ENCODE data around the gene ANTXR1.

ANTXR1 gene

DNA sequence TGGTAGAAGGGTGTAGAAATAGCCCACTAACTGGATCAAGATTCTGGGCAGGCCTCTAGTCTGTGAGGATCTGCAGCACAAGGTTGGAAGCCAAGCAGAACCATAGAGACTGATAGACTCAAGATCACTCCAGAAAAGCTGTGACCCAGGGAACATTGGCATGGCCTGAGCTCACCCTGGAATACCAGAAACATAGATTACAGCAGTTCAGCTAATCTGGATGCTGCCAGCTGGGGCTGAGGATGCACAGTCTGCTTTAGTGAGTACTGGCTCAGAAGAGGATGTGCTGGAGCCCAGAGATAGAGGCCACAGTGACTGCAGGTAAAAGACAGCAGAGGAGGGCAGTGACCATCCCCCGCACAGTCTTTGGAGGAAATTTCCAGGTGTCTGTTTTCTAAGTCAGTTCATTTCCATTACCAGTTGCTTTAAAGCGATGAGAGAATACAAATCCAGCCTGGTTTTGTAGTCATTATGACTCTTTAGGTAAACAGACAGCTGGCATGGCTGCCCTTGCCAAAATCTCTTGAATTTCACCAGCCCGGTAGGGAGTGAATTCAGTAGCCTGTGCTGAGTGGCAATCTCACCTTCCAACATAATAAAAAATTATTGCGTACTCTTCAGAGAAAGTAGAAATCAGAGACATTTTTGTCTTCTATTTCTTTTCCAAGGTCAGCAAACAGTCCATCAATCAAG, 119.2 kb downstream of the ANTXR1 start:
- no peak for DNase-seq (ENCODE audit: low read depth in 1 of 2, low spot score in 1 of 2)

DNA sequence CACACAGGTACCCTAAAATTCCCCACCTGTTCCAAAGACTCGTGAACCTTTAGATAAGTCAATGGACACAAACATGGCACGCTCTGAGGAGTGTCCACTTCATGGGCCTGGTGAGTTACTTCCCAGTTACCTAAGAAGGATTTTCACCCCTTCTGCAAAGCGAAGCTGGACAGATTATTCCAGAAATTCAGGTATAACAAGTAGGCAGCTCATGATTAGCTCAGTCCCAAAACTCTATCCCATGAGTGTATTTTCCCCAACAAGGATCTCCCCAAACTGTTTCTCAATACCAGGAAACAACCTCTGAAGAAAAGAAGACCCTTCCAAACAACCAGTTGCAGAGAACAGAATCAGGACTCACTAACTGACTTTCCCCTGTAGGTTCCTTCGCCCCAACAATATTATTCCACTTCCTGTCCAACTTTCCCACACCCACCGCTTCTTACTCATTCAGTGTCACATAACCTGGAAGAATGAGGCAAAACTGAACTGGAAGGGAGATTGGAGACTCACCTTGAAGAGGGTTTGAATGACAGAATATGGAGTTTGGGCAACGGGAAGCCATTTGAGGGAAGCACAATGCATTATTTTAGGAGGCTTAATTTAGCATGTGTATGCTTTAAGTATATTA, 120.1 kb downstream of the ANTXR1 start:
- no peak for DNase-seq (ENCODE audit: low read depth in 1 of 2, low spot score in 1 of 2)

DNA sequence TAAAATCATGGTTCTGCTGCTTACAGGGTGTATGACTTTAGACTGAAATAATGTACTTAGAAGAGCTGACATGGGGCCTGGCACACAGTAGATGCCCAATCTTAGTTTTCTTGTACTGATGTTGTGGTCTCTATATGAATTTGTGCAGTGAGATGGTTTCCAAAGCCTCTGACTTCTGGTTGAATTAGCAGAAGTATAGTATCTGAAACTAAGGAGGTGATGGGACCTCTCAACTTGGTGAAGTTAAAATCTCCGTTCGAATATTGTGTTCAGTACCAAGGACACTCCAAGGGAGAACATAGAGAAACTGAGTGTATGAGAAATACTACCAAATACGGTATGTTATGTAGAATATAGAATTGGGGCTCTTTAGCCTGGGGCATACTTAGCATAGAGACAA, 120.9 kb downstream of the ANTXR1 start:
- no peak for DNase-seq (ENCODE audit: low read depth in 1 of 2, low spot score in 1 of 2)

DNA sequence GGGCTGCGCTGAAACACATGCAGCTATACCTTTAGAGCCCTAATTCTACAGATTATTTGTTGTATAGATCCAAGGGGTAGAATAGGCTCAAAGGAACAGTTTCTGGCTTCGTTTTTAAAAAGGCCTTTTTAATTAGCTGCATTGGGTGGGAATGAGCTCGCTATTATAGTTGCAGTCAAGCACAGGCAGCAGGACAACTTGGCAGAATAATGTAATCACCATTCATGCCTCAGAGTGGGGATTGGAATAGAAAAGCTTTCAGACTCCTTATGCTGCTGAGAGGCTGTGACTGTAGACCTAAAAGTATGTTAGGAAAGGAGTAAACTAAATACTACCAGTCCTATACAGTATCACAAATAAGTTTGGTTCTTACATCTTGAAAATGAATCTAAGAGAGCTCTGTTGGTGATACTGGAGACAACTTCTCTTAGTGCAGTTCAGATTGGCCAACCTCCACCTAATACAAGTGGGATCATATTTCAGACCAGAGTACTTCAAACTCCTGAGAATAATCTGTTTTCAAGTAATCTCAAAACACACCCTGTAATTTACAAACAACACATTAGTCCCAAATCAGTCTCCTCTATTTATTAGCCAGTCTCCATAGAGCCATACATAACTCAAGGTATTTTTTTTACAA, 121.4 kb downstream of the ANTXR1 start:
- DNase-seq (ENCODE audit: low read depth in 1 of 2, low spot score in 1 of 2) = no peak

DNA sequence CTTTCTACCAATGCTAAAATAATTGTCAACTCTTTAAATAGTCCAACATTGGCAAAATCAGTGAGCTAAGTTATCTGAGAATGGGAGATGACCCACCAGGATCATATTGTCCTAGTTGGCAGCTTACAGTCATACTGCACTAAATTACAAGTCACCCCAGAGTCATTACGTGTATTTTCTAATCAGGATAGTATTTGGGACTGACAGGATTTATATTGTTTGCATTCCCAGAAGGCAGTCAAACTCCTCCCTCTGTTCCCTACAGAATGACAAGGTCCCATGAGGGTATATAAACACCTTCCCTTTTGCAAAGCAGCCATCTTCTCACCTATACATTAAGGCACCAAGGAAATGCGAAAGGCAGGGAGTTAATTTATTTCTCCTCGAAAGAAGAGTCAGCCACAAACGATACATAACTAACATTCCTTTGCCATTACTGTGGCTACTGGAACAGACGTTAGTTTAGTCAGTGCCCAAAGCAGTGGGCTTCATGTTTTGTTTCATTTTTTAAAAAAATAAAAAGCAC, 125.3 kb downstream of the ANTXR1 start:
- no peak for DNase-seq (ENCODE audit: low read depth in 1 of 2, low spot score in 1 of 2)

DNA sequence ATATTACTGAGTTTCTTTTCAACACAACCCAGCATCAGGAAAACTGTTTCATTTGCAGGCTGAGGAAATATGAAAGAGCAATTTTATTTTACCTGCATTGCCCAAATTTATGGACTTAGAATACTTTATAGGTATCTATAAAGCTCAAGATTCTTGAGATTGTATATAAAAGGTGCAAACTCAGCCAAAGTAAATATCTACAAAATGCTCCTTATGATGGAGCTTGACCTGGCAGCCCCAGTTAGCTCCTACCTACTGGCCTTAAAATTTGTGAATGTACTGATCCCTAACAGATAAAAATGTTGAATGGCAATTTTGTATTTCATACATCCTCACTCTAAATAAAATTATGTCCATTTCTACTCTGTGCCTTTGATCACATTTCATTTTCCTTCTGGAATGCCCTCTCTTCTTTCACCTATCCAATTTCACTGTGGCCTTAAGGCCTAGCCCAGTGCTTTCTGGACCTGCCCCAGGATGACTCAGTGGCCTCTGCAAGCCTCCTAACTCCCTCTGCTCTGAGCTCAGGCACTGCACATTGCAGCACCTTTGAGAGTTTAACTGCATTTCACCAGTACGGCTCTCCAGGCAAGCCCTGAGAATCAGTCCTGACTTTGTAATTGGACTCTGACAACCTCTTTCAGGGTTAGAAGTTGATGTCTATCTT, 125.9 kb downstream of the ANTXR1 start:
- DNase-seq (ENCODE audit: low read depth in 1 of 2, low spot score in 1 of 2) = no peak

DNA sequence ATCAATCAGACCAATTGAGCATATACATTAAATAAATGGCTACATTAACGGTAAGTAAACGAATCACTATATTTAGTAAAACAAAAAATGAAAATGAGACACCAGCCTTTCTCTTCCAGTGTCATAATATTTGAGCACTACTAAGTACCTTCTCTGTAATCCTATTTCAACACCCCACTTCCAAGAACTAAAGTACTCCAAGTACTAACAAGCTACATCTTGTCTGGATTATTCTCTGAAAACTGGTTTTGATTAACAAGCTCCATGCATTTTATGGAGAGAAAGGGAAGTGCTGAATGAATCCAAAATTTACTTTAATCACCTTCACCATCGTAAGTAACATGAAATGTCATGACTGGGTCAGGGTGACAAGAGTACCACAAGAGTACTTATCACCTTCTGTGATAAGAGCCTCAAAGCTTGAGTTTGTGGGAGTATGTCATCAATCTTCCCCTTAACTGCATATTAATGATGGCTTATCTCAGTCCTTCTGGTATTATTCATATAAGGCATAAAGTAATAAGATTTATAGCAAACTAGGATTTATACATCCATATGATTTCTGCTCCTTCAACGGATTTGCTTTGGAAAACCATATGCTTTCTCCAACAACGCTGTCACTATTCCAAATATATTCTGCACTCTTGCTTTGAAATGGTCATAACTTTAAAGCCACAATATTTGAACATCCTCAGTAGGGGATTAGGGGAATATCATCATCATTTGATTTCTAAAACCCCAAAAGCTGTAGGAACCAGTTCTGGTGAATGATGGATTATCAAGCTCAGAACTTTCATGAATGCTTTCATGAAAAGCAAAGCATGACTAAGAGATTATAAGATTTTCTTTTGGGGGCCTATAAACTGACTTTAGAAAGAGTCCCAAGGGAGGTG, 127.0 kb downstream of the ANTXR1 start:
- DNase-seq (ENCODE audit: low read depth in 1 of 2, low spot score in 1 of 2) = no peak

DNA sequence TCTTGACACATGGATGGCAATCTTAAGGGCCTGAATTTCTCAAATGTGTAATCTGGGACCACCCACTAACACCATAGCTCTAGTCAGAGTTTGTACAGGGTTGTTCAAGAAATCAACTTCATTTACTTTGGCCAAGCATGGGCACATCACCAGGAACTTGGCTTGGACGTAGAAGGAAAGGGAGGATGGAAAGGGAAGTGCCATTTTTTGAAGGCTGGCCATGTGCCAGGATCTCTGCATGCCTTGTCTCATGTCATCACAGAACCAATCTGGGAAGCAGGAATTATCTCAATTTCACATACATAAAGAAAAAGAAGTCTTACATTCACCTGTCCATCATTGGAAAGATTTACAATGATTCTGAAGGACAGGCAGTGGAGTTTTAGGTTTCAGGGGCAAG, 128.1 kb downstream of the ANTXR1 start:
- no peak for DNase-seq (ENCODE audit: low read depth in 1 of 2, low spot score in 1 of 2)

DNA sequence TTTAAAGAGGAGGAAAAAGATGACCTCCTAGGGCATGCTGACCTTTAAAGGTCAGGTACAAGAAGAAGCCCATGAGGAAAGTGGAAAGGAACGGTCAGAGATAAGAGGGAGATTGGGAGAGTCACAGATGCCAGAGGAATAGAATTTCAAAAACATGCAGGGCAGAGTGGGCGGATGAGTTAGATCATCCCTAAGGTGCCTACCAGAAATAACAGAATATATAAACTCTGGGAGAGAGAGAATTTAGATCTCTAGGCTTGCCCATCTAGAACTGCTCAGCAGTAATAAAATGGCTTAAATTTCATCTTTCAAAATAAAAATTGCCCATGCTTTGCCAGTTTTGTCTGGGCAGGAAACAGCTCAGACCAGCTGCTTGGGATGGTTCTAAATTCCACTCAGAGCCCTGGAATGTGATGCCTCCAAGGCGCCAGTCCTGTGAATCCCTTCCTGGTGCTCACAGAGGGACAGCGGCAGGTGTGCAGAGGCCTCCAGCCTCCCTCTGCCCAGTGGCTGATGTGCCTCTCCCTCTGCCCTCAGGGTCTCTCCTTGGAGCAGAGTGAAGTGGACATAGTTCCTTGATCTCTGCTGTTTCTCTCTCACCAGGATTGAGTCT, 130.9 kb downstream of the ANTXR1 start:
- DNase-seq (ENCODE audit: low read depth in 1 of 2, low spot score in 1 of 2) = no peak

DNA sequence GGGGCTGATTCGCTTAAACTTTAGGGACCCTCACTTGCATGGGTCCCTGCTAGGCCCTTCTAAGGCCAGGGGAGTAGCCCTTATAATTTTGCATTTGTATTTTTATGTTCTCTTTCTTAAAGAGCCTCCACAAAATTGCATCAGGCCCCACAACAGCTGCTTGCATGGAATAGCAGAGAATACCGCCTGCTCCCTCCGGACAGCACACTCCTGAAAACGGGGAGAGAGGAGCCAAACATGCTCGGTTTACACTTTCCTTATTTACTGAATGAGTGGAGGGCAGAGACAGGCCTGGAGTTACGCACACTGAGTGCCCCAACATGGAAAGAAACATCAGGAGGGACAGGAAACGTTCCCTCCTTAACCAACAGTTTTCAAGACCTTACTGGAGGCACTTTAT, 132.2 kb downstream of the ANTXR1 start:
- DNase-seq (ENCODE audit: low read depth in 1 of 2, low spot score in 1 of 2) = no peak

DNA sequence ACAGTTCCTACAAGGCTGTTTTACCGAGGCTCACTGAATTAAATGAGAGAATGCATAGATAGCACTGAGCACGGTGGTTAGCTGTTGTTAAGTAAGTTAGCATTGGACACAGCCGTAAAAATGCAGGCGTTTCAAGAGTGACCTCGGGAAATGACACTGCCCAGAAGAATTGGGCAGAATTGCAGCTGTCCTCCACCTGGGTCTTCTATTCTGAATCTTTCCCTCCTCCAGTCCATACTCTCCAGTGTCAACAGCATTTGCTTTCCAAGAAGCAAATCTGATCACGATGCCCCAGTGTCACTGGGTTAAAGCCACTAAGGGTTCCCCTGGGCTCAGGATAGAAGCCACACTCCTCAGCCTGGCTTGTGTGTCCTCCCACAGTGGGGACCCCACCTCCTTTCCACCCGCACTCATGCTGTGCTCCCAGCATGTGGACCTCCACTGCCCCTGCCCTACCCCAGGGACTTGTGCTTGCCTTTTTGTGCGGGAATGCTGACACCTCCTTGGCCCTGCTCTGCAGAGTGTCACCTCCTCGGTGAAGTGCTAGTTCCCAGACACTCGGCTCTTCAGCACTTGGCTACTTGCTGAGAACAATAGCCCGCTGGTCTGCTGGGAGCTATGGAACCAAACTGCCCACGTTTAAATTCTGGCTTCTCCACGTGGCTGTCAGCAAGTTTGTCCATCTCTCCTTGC, 135.0 kb downstream of the ANTXR1 start:
- no peak for DNase-seq (ENCODE audit: low read depth in 1 of 2, low spot score in 1 of 2)

DNA sequence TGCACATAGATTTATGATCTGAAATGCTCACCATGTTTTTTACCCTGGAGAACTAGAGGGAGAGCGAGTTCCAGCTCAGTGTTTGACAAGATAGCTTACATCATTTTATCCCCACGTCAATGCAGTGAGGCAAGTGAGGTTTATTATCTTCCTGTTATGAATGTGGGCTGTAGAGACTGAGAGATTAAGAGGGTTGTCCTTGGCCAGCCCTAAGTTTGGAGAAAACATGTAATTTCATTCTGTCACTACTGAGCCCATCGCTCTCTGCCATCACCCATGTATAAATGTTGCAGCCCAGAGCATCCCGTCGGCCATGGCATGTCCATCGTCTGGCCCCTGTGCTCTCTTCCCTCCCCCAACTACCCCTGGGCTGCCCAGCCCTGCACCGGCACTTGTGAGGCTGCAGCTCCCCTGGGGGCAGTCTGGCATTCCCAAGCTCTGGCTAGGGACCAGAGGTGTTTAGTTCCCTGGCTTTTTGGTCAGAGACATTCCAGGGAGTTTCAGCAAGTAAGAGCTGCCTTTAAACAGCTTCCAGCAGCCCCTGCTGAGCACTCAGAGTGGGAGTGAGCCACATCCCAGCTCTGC, 136.7 kb downstream of the ANTXR1 start:
- no peak for DNase-seq (ENCODE audit: low read depth in 1 of 2, low spot score in 1 of 2)

DNA sequence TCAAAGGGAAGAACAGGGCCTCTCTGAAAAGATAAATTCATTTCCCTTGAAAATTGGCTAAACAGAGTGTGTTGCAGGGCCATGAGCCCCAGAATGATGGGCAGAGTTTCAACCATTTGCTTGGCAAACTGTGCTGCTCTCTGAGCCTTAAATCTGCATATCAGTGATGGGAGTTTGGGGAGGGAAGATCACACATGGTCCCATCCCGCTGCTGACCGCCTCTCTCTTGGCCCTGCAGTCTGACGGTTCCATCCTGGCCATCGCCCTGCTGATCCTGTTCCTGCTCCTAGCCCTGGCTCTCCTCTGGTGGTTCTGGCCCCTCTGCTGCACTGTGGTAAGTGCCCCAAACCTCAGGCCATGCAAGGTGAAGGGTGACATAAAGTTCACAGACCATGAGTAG, 139.0 kb downstream of the ANTXR1 start:
- no peak for DNase-seq (ENCODE audit: low read depth in 1 of 2, low spot score in 1 of 2)

DNA sequence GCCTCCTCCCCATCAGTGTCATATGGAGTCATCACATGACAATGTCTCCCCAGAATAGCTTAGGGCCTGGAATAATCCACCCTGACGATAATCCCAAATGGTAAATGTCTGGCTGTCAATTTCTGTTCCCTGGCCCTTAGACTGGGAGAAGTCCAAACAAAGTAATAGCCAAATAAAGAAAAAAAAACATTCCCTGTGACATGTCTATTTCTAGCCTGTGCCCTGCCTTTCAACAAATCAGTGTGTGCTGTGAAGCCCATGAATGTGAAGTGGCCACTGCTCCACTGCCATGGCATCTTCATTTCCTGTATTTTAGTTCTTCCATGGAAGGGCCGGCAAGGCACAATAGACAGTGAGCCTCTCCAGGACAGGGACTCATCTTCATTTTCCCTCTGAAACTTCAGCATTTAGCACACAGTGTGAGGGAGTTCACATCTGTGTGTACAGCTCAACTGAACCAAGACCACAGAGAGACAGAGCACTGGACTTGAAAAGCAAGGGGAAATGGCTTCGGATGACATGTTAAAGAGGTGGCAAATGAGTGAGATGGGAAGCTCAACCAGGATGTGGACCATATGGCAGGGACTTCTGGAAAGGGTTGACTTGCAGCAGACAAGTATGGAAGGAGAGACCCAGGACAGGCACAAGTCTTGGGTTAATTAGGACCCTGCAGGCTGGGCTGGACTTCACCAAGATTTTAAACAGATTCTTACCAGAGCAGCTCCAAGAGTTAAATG, 140.0 kb downstream of the ANTXR1 start:
- no peak for DNase-seq (ENCODE audit: low read depth in 1 of 2, low spot score in 1 of 2)

DNA sequence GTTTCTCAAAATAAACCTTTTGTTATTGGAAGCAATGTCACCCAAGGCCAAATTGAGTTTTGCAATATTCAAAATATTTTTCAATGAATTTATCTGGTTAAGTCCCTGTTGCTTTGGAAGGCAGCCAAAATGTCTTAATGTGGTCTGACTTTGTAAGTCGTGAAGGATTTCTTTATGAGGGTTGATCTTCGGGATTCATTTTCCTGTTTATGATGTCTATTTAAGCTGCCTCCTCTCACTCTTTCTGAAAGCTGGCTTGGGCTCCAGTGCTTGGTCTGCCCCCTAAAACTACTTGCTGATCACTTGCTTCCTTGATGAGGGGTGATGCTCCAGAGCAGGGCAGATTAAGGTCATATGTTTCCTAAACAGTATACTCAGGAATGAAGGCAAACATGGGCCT, 141.1 kb downstream of the ANTXR1 start:
- no peak for DNase-seq (ENCODE audit: low read depth in 1 of 2, low spot score in 1 of 2)

DNA sequence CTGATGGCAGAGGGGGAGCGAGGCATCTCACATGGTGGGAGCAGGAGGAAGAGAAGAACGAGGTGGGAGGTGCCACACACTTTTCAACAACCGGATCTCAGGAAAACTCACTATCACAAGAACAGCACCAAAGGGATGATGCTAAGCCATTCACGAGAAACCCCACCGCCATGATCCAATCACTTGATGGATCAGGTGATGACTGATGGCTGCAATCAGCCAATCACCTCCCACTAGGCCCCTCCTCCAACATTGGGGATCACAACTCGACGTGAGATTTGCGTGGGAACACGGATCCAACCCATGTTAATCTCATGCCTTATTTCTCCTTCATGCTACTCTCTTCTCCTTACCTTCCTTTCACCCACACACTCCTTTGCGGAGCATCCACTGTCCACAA, 143.6 kb downstream of the ANTXR1 start:
- no peak for DNase-seq (ENCODE audit: low read depth in 1 of 2, low spot score in 1 of 2)

DNA sequence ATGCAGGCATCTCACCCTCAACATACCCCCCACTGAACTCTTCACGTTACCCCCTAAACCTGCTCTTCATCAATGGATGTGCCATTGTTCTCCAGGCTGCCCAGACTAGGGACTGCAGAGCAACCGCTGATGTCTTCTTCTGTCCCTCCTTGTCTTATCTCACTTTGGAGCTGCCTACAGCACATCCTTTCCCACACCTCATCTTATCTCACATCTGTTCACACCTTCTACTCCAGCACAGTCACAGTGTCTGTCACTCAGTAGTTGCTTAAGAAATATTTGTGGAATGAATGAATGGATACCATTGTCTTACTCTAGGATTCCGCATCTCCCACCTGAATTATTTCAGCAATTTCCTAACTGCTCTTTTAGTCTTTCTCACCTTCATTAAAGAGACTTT, 144.5 kb downstream of the ANTXR1 start:
- no peak for DNase-seq (ENCODE audit: low read depth in 1 of 2, low spot score in 1 of 2)

DNA sequence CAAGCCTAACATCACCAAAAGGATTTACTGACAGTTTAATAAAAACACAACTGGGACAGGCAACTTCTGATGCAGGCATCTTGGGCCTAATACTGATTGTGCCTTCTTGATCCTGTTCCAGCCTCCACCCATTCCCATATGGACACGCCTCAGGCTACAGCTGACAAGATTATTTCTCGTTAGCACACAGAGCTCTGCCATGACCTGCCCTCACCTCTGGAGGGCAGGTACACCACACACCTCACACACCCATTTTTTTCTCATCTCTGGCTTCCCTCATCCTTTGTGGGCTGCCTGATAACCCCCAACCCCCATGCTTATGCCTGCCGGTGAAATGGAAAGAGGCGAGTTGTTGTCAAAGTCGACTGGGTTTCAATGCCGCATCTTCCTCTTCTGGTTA, 147.0 kb downstream of the ANTXR1 start:
- no peak for DNase-seq (ENCODE audit: low read depth in 1 of 2, low spot score in 1 of 2)

DNA sequence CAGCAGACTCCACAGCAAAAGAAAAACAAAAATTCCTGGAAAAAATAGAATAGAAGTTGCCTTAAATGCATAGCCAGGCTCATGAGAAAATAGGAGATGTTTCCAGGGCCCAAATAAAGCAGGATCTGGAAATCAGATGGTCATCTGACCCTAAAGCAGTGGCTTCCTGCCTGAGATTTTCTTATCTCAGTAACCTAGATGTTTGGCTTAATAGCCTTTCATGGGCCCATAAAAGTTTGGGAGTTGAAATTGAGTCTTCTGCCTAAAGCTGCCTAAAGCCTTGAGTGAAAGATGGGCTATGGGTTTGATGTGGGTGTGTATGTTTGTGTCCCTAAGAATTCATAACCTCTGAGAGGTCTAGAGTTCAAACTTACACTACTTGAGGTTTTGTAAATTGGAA, 149.1 kb downstream of the ANTXR1 start:
- no peak for DNase-seq (ENCODE audit: low read depth in 1 of 2, low spot score in 1 of 2)
